ENCODE results near the gene RAPGEF2. TPM values are rescaled to one million over a fixed set of nuclear protein-coding genes. Genes with fewer than 3 reads are reported as not detected.

Gene RAPGEF2
- polyA plus RNA-seq, 12 donors: 19.8 to 38.2 (median 31.0) TPM; not detected in 1

DNA sequence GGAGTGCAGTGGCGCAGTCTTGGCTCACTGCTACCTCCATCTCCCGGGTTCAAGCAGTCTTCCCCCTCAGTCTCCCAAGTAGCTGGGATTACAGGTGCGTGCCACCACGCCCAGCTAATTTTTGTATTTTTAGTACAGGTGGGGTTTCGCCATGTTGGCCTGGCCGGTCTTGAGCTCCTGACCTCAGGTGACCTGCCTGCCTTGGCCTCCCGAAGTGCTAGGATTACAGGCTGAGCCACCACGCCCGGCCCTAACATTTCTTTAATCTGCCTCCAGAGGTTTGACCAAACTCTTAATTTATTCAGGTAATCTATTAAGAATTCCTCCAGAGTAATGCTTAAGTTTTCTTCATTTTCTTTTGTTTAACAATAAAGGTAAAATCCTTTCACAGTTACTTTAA, 171.0 kb downstream of the RAPGEF2 start:
- no peak for DNase-seq

GRCh38 chr4:159278399-159278798, 175.5 kb downstream of the RAPGEF2 start:
- DNase-seq: no peak

- no peak for DNase-seq
Observed at GRCh38 chr4:159279084-159279483, 176.2 kb downstream of the RAPGEF2 start.

DNA sequence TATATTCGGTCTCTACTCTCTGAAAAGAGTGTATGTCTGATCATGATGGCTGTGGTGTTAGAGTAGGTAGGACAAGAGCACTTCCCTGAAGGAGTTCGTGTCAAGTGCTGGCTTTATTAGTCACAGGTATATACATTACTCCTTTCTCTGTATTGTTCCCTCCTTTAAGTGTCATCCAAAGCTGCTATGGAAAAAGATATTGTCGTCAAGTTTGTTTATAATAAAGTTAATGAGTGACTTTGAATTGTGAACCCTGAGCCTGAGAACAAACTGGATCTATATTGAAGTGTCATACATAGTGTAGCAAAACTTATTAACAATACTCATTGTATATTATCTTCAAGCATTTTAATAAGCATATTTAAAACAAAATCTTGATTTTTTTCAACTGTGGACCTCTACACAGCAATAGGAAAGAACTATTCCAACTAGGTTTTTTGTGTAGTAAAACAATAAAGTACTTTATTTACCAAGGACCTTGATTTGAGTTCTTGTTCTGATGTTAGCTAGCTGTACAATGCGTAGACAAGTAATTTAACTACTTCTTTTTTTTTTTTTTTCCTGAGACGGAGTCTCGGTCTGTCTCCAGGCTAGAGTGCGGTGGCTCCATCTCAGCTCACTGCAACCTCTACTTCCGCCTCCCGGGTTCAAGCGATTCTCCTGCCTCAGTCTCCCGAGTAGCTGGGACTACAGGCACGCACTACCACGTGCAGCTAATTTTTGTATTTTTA, 177.7 kb downstream of the RAPGEF2 start:
- no peak for DNase-seq

GRCh38 chr4:159281771-159282170, 178.9 kb downstream of the RAPGEF2 start:
- no peak for DNase-seq

DNA sequence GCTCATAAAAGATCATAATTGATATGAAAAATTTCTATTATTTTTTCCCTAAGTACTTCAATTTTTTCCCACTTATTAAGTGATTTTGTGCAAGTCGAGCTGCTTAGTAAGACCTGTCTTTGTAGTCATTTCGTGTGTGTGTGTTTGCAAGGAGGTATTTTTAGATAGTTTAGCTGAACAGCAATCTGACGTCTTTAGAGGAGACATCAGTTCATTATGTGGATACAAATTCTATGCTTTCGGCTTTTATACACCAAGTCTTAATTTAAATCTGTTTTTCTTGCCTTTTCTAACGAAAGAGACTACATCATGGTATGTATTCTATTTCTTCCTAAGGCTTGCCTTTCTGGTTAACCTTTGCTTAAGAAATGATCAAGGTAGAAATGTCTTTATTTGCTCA, 179.4 kb downstream of the RAPGEF2 start:
- DNase-seq: no peak

GRCh38 chr4:159282944-159283343, 180.1 kb downstream of the RAPGEF2 start:
- no peak for DNase-seq

- DNase-seq: no peak
Observed at GRCh38 chr4:159283696-159284095, 180.8 kb downstream of the RAPGEF2 start.

DNA sequence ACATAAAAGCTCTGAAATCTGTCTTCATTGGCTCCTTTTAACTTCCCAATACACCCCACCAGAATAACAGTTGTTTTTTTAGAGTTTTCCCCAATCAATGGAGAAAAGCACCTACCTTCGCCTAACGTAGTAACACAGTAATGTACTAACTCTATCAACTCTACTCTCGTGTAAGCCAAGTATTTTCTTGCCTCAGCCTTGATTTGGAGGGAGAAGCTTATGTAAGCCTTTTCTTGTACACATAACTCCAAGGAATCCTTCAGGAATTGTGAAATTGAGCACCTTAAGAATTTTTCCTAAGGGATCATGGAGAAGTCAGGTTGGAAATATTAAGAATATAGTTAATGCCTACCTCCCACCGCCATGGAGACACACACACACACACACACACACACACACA, 181.2 kb downstream of the RAPGEF2 start:
- DNase-seq: no peak

GRCh38 chr4:159284733-159285132, 181.9 kb downstream of the RAPGEF2 start:
- no peak for DNase-seq

- DNase-seq: no peak
Observed at GRCh38 chr4:159287767-159288166, 184.9 kb downstream of the RAPGEF2 start.

DNA sequence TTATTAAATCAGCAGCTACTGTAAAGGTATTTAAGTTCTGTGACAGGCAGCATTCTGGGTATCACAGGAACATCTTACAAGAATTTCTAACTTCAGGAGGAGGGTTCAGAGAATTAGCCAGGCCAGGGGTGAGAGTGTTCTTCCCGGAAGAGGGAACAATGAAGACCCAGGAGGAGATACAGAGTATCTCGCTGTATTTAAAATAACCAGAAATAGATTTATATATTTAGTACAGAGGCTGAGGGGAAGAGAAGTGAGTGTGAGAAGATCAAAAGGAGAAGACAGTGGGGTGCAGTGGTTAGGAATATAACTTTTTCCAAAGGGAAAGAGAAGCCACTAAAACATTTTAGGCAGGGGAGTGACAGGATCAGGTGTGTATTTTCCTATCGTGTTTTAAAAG, 186.8 kb downstream of the RAPGEF2 start:
- no peak for DNase-seq

DNA sequence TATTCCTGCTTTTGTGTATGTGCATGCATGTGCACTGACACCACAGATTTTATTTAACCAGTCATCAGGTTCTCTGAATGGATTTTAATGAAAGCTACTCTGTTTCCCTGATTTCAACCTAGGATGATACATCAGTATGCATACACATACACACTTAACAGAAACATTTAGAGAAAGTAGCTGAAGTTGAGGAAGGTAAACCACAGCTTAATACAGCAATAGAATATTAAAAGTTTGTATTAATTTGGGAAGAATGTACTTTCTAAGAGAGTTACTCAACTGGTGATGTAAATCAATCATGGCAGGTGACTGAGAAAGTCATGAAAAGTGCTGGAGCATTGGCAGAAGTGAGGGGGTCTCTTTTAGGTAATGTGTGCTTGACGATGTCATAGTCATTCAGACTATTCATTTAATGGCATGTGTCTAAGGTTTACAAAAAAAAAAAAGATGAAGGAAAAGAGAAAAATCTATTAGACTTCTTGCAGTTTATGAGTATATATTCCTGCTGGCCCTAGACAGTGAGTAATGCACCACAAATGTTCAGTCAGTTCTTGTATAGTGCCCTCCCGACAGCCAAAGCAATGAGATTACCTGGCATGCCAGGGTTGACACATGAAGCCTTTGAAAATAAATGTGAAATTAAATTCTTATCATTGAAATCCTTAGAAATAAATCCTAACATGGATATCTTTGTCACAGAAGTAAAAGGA, 187.6 kb downstream of the RAPGEF2 start:
- no peak for DNase-seq

DNA sequence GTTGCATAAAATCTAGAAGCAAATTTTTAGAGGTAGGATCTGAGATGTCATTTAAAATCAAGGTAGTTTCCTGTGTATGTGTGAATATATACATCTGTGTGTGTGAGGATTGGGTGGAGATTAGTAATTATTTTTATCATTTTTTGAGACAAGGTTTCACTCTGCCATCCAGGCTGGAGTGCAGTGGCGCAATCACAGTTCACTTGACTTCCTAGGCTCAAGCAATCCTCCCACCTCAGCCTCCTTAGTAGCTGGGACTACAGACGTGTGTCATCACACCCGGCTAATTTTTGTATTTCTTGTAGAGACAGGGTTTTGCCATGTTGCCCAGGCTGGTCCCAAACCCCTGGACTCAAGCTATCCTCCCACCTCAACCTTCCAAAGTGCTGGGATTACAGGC, 188.3 kb downstream of the RAPGEF2 start:
- DNase-seq: no peak

DNA sequence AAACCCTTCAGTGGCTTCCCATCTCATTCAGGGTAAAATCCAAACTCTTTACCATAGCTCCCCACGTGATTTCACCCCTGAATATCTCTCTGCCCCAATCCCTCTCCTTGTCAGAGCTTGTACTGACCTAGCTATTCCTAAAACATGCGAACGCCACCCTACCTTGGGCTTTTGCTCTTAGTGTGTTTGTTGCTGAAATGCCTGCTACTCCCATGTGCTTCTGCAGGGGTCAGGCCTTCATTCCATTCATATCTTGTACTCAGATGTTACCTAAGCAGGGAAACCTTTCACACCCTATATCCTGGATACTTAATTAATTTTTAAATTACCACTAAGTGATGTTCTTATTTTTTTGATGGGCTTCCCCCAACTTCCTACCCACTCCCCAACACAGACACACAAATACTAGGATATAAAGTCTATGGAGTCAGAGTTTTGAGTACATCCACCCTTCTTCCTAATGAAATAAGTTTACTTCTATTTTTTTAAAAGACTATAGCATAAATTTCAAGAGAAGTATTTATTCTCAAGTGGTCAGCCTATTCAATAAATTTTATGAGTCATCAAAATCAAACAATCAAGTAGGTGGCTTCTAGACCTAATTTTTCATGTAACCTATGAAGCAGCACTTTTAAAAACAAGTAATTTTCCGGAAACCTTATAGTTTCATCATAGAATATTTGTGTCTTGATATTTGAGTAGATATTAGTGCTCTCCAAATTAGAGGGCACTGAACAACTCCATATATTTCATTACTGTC, 189.4 kb downstream of the RAPGEF2 start:
- DNase-seq: no peak

- no peak for DNase-seq
Observed at GRCh38 chr4:159293811-159294515, 191.1 kb downstream of the RAPGEF2 start.

GRCh38 chr4:159296061-159296460, 193.2 kb downstream of the RAPGEF2 start:
- no peak for DNase-seq

DNA sequence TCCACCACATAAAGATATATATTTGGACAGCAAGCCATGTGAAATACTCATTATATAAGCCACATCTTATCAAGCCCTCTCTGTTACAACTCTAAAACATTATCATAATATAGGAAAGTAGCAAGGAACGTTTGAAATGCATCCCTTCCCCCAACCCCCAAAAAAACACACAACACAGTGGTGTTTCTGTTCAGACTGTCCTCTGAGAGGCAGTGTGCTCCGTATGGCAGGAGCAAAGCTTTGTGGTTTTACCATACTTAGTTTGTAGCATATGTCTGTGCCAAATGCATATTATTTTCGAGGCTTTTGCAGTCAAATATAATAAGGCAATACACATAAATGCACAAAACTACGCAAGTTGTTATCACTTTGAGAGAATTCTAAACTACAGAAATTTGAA, 194.2 kb downstream of the RAPGEF2 start:
- no peak for DNase-seq

DNA sequence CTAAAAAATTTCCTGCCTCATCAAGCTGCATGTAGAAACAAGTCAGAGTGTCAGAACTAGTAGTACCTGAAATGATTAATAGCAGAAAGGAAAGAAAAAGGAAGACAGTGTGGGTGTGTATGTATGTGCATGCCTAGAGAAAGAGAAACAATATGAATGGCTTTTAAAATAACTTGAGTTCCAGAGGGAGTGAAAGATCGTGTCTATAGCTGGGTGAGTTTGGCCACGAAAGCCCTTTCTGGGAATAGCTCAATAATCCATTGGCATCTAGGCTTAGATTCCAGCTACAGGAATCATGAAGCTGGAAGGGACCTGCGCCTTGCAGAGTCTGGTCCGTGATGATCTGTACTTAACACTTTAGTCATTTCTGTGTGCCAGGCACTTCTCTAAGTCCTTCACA, 195.6 kb downstream of the RAPGEF2 start:
- DNase-seq: no peak

DNA sequence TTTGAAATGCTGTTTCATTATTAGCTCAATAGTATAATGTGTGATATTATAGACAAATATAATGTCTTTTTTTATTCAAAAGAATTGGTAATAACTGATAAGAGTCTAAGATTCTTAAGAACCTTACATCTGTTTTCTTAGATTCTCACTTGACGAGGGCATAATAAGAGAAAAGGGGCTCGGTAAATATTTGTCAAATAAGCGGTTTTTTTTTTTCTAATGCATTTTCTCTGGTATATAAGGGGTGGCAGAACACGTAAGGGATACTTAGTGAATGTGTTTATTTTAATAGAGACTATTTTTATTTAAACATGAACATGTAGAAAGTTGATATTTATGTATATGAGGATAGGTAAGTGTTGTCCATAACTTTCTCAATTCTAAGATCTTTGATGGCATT, 200.6 kb downstream of the RAPGEF2 start:
- no peak for DNase-seq

- DNase-seq: no peak
Observed at GRCh38 chr4:159305129-159305528, 202.2 kb downstream of the RAPGEF2 start.

GRCh38 chr4:159307929-159308328, 205.1 kb downstream of the RAPGEF2 start:
- no peak for DNase-seq
